ENCODE measurements around the gene GCSH. TPM values are rescaled to one million over a fixed set of nuclear protein-coding genes. Genes with fewer than 3 reads are reported as not detected.

Gene GCSH
- polyA plus RNA-seq, 1 of the 3 experiments (the other 2 are of a cell fraction) = 20.7 TPM

DNA sequence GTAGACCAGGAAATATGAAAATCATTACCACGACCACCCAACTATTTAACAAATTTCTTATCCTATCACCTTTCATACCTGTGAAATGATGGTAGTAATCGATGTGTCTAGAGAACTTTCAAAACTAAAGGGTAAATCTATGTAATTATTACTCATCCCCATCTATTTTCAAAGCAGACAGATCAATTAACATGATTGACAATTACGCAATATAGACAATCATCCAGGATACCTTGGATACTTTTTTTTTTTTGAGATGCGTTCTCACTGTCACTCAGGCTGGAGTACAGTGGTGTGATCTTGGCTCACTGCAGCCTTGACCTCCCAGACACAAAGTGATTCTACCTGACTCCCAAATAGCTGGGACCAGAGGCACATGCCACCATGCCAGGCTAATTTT lies 15.2 kb downstream of the GCSH start:
- Histone ChIP-seq H3K79me2 (ENCODE audit: insufficient read depth) (no peaks in the 10 kb centered on the region), H3K9me2 (no peaks in the 10 kb centered on the region), H3K27me3 (ENCODE audit: insufficient read depth) (no peaks in the 10 kb centered on the region), H3K9me3 (no peaks in the 10 kb centered on the region), H4K20me1 (ENCODE audit: insufficient read depth) (no peaks in the 10 kb centered on the region), H3K4me1 (ENCODE audit: control insufficient read depth in 1 of 2, insufficient read depth in 2 of 2, low read depth in 1 of 2, low read length in 1 of 2) (peaks cover 0 to 8% of the 10 kb centered on the region in 2 experiments; a peak in 1 of 4 replicates), H2AFZ (ENCODE audit: low read depth) (no peak overlapping the region), H3K36me3 (replicated peaks in 1 of 2; ENCODE audit: control insufficient read depth in 1 of 2, insufficient read depth in 2 of 2, low read length in 1 of 2) (peaks cover 0 to 5% of the 10 kb centered on the region in 2 experiments), H3K9ac (no peak overlapping the region), H3F3A (replicated peaks; ENCODE audit: insufficient read depth) (peaks cover 7% of the 10 kb centered on the region), H3K27ac (ENCODE audit: low read depth in 2 of 2, low read length in 1 of 2) (no peak overlapping the region), H3K4me2 (no peak overlapping the region), H3K4me3 (ENCODE audit: low read depth in 2 of 2, low read length in 1 of 2) (no peak overlapping the region)
- ChIA-PET CTCF (no interaction called here), POLR2A (no interaction called here)
- WGBS (ENCODE audit: low lambda C conversion rate) = 88% methylated on average over 4 of the region's 4 CpGs
- TF ChIP-seq RAD21 (IDR thresholded peaks at IDR 0.05; ENCODE audit: low read length) (no peak), GABPA (IDR thresholded peaks at IDR 0.05; ENCODE audit: low read depth) (no peak), YY1 (IDR thresholded peaks at IDR 0.05; ENCODE audit: low read depth) (no peak), ELF1 (IDR thresholded peaks at IDR 0.05) (no peak), FOXJ3 (CRISPR knock-in tag; IDR thresholded peaks at IDR 0.05) (no peak), TEAD4 (IDR thresholded peaks at IDR 0.05; ENCODE audit: borderline replicate concordance, insufficient read depth) (no peak), FOXM1 (IDR thresholded peaks at IDR 0.05; ENCODE audit: low read depth) (no peak), EZH2phosphoT487 (IDR thresholded peaks at IDR 0.05; ENCODE audit: borderline replicate concordance, low read depth) (no peak), SMC3 (IDR thresholded peaks at IDR 0.05; ENCODE audit: low read depth, low read length) (no peak), RCOR1 (IDR thresholded peaks at IDR 0.05; ENCODE audit: low read length) (no peak), NRF1 (IDR thresholded peaks at IDR 0.05; ENCODE audit: low read depth, low read length) (no peak), CHD2 (IDR thresholded peaks at IDR 0.05; ENCODE audit: low read length, partially characterized antibody) (no peak), NFIC (IDR thresholded peaks at IDR 0.05; ENCODE audit: borderline replicate concordance) (no peak), JUND (IDR thresholded peaks at IDR 0.05) (no peak), MEF2A (IDR thresholded peaks at IDR 0.05; ENCODE audit: borderline replicate concordance, low read depth) (no peak)
- TF ChIP-seq, protein P1, sequence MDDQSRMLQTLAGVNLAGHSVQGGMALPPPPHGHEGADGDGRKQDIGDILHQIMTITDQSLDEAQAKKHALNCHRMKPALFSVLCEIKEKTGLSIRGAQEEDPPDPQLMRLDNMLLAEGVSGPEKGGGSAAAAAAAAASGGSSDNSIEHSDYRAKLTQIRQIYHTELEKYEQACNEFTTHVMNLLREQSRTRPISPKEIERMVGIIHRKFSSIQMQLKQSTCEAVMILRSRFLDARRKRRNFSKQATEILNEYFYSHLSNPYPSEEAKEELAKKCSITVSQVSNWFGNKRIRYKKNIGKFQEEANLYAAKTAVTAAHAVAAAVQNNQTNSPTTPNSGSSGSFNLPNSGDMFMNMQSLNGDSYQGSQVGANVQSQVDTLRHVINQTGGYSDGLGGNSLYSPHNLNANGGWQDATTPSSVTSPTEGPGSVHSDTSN (IDR thresholded peaks at IDR 0.05) = no peak
- TF ChIP-seq, protein P2, sequence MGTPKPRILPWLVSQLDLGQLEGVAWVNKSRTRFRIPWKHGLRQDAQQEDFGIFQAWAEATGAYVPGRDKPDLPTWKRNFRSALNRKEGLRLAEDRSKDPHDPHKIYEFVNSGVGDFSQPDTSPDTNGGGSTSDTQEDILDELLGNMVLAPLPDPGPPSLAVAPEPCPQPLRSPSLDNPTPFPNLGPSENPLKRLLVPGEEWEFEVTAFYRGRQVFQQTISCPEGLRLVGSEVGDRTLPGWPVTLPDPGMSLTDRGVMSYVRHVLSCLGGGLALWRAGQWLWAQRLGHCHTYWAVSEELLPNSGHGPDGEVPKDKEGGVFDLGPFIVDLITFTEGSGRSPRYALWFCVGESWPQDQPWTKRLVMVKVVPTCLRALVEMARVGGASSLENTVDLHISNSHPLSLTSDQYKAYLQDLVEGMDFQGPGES (IDR thresholded peaks at IDR 0.05; ENCODE audit: low read depth, low read length) = no peak
- TF ChIP-seq, protein P3, sequence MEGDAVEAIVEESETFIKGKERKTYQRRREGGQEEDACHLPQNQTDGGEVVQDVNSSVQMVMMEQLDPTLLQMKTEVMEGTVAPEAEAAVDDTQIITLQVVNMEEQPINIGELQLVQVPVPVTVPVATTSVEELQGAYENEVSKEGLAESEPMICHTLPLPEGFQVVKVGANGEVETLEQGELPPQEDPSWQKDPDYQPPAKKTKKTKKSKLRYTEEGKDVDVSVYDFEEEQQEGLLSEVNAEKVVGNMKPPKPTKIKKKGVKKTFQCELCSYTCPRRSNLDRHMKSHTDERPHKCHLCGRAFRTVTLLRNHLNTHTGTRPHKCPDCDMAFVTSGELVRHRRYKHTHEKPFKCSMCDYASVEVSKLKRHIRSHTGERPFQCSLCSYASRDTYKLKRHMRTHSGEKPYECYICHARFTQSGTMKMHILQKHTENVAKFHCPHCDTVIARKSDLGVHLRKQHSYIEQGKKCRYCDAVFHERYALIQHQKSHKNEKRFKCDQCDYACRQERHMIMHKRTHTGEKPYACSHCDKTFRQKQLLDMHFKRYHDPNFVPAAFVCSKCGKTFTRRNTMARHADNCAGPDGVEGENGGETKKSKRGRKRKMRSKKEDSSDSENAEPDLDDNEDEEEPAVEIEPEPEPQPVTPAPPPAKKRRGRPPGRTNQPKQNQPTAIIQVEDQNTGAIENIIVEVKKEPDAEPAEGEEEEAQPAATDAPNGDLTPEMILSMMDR (IDR thresholded peaks at IDR 0.05) = no peak
- no peak for DNase-seq

Data from SK-N-SH (cell line).